Activated T-cell treated with anti-CD3 and anti-CD28 coated beads, Interleukin-2, amount 50 U/mL, for 4 hours (primary cell): ENCODE data around the gene ANKS1A. TPM values are rescaled to one million over a fixed set of nuclear protein-coding genes. Genes with fewer than 3 reads are reported as not detected.
"Not testable (repeated sequence)": the region's sequence is repeated elsewhere in the genome, so short reads cannot be mapped to it uniquely, and the experiment has no call there.

ENCODE experiments used
- ATAC-seq, 2 donors: fragments of 200-7000 bp; cut with Tn5 transposase; one replicate each; pipeline ENCODE4 v1.10.0; 2021
- DNase-seq: peaks from one replicate; pipeline ENCODE4 v3.0.0-alpha.2; 2020
- H3K27me3 Mint-ChIP-seq: one replicate; pipeline ENCODE4 v1.8.0; 2021; ENCODE audit warnings: low read depth, mixed read lengths
- H3K36me3 Mint-ChIP-seq: one replicate; pipeline ENCODE4 v1.8.0; 2022; ENCODE audit warnings: mixed read lengths; ENCODE audit not compliant: insufficient read depth
- H3K4me1 Mint-ChIP-seq: one replicate; pipeline ENCODE4 v1.8.0; 2021; ENCODE audit warnings: low read depth, mixed read lengths
- H3K4me3 Mint-ChIP-seq: one replicate; pipeline ENCODE4 v1.8.0; 2021; ENCODE audit warnings: mild to moderate bottlenecking, moderate library complexity, mixed read lengths
- H3K9me3 Mint-ChIP-seq: one replicate; pipeline ENCODE4 v1.8.0; 2021; ENCODE audit warnings: mixed read lengths
- total RNA-seq, 3 donors: library from RNA; stranded (reverse); gene quantifications; one replicate each; pipeline ENCODE4 v1.2.1, GENCODE V29; 2021

Gene ANKS1A
- total RNA-seq, 3 donors from 2014 or later, result 7.7 to 8.3 (median 8.2) TPM

DNA sequence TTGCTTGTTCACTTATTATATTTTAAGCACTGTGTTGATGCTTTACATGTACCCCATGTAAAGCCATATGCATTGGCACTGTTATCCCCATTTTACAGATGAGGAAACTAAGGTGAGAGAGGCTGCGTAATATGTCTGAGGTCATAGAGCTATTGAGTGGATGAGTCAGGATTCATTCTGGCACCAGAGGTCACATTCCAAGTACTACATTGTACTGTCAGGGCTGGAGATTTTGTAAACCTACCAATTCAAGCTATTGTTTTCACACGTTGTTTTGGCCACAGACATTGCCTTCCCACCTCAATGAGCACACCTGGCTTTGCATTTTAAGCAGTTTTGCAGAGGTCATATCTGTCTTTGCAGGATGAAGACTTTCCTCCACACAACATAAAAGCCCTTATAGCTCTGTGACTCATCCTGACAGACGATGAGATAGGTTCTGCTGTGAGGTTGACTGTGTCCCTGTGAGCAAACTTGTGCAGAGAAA is 33.2 kb downstream of the ANKS1A start:
- no peaks in the 10 kb centered on the region for H3K9me3 Mint-ChIP-seq
- H3K4me3 Mint-ChIP-seq, result no peak overlapping the region
- H3K4me1 Mint-ChIP-seq, result peaks cover 5% of the 10 kb centered on the region
- DNase-seq (no peak), ATAC-seq (peak; percentile 48 to 69)
- peaks cover 4% of the 10 kb centered on the region for H3K36me3 Mint-ChIP-seq
- no peaks in the 10 kb centered on the region for H3K27me3 Mint-ChIP-seq

DNA sequence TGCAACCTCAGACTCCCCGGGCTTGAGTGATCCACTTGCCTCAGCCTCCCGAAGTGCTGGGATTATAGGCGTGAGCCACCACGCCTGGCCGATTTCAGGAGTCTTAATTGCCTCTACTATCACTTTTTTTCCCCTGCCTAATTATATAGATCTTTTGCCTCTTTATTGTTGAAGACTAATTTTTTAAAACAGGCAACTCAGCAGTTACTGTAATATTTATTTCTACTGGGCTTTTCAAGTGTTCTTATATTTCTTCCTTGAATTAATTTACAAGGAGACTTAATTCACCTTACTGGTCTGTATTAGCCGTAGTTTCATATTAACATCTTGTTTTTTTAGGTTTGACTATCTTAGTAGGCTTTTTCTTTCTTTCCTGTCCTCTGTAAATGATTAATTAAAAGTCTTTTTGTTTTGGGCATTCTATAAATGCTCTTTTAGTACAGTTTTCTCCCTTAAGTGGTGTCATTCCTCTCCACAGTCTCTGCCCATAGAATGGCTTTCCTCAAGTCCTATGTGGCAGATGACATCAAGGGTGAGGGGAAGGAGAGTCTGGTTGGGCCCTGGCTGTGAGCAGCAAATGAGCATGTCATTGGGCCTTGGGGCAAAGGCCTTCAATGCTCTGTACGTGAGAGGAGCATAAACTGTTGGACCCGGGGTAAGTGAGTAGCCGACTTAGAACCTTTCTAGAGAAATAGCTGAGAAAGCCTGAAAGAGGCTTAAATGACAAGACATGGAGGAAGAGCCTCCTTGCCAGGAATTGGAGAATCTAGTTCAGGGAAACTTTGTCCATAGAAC is 36.0 kb downstream of the ANKS1A start:
- no peak overlapping the region for H3K4me3 Mint-ChIP-seq
- H3K36me3 Mint-ChIP-seq, result no peaks in the 10 kb centered on the region
- H3K9me3 Mint-ChIP-seq, result no peaks in the 10 kb centered on the region
- H3K4me1 Mint-ChIP-seq, result peaks cover 3% of the 10 kb centered on the region
- DNase-seq (no peak), ATAC-seq (no peak)
- no peaks in the 10 kb centered on the region for H3K27me3 Mint-ChIP-seq

DNA sequence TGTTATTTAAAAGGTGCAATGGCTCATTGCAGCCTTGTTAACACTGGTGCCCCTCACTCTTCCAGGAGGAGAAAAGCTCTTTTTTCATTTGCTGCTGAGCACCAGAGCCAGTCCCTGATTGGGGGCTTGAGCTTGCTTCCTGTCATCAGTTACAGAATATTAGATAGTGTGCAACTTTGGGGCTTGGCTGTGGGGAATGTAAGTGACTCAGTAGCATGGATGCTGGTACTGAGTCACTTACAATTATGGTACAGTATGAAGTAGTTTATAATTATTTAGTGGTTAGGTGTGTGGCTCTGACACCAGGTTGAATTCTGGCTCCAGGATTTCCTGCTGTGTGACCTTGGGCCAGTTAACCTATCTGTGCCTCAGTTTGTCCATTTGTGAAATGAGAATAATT is 37.6 kb downstream of the ANKS1A start:
- Mint-ChIP-seq H3K4me3 (no peak overlapping the region), H3K27me3 (no peaks in the 10 kb centered on the region), H3K4me1 (peaks cover 3% of the 10 kb centered on the region), H3K36me3 (peaks cover 2% of the 10 kb centered on the region), H3K9me3 (no peaks in the 10 kb centered on the region)
- peak in 1 of 2 donors; percentile 53 for ATAC-seq
- DNase-seq, result no peak

DNA sequence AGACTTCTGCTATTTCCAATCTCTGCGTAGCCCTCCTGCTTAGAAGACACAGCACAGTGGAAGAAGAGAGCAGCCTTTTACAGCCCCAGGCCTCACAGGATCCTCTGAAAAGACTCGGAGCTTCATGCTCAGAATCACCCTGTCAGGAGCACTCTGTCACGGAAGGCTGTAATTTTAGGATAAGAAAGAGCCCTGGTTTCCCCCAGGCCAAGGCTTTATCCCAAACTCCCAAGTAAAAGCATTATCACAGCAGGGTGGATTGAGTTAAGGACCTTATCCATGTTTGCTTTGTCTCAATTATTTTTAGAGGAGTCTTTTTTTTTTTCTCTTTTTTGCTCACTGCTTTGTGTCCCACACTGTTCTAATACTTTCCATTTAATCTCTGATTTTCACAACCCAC is 39.2 kb downstream of the ANKS1A start:
- Mint-ChIP-seq H3K27me3 (no peaks in the 10 kb centered on the region), H3K9me3 (no peaks in the 10 kb centered on the region)

DNA sequence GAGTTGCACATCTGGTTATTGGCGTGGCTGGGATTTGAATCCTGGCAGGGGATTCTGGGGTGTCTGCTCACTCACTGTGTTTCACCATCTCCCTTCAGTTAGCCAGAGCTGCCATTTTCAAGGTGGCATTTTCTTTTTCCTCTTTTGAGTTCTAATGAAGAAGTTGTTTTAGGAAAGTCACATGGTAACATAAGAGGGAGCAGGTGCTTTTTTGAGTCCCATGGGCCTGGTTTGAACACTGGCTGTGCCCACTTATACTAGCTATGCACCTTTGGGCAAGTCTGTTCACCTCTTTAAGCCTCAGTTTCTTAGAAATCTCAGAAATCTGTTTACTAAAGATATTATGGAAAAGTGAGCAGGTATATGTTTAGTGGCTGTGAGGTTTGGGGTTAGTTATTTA is 39.6 kb downstream of the ANKS1A start:
- DNase-seq (no peak), ATAC-seq (no peak)
- Mint-ChIP-seq H3K27me3 (no peaks in the 10 kb centered on the region), H3K4me3 (no peak overlapping the region), H3K36me3 (peaks cover 3% of the 10 kb centered on the region), H3K9me3 (no peaks in the 10 kb centered on the region), H3K4me1 (peaks cover 1% of the 10 kb centered on the region)

More for the DNA sequence above, 39.2 kb downstream of the ANKS1A start:
- DNase-seq (no peak), ATAC-seq (no peak)
- Mint-ChIP-seq H3K4me1 (peaks cover 1% of the 10 kb centered on the region), H3K4me3 (no peak overlapping the region), H3K36me3 (peaks cover 3% of the 10 kb centered on the region)

DNA sequence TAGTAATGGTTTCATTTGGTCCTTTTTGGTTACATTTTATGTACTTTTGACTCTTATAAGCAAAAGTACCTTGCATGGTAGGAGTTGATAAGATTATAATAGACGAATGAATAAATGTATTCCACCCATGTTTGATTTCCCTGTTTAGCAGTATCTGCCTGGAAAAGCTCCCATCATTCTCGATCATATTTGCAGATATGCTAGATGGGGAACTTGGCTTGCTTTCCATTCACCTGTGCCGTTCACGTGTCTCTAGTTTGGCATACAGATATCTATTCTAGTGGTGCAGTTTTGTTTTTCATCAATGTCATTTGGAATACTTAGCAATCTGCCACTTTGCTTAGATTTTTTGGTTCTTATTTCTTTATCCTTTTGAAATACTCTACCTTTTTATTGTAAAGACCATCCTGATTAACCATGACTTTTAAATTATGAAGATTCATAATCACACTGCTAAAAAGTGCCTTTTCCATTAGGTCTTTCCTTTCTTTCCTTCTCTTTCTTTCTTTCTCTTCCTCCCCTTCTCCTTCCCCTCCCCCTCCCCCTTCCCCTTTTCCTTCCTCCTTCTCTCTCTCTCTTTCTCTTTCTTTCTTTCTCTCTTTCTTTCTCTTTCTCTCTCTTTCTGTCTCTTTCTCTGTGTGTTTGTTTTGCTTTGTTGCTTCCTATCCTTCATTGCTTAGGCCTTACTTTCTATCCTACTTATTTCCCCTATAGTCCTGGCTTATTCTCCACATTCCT is 40.4 kb downstream of the ANKS1A start:
- no peak overlapping the region for H3K4me3 Mint-ChIP-seq
- DNase-seq (no peak), ATAC-seq (no peak)
- peaks cover 5% of the 10 kb centered on the region for H3K36me3 Mint-ChIP-seq
- H3K9me3 Mint-ChIP-seq, result no peaks in the 10 kb centered on the region
- no peaks in the 10 kb centered on the region for H3K27me3 Mint-ChIP-seq
- H3K4me1 Mint-ChIP-seq, result peaks cover 1% of the 10 kb centered on the region

DNA sequence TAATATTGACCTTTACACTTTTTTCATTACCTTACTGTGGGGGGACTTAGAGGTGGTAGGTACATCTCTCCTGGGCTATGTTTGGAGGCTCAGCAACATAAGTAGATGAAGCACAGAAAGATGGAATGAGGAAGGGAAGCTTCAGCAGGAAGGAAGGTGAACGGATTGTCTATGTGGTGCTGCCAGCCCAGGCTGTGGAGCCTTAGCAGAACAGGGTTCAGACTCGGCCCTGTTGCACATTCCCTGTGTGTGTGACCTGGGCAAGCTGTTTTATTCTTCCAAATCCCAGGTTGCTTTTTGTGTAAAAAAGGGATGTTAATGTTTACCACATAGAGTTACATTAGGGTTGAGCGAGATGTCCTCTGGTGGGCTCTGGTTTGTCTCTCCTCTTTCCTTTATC is 41.2 kb downstream of the ANKS1A start:
- no peak for DNase-seq
- peaks cover 1% of the 10 kb centered on the region for H3K4me1 Mint-ChIP-seq
- no peaks in the 10 kb centered on the region for H3K27me3 Mint-ChIP-seq
- no peaks in the 10 kb centered on the region for H3K9me3 Mint-ChIP-seq
- no peak overlapping the region for H3K4me3 Mint-ChIP-seq
- ATAC-seq, result no peak
- peaks cover 8% of the 10 kb centered on the region for H3K36me3 Mint-ChIP-seq

DNA sequence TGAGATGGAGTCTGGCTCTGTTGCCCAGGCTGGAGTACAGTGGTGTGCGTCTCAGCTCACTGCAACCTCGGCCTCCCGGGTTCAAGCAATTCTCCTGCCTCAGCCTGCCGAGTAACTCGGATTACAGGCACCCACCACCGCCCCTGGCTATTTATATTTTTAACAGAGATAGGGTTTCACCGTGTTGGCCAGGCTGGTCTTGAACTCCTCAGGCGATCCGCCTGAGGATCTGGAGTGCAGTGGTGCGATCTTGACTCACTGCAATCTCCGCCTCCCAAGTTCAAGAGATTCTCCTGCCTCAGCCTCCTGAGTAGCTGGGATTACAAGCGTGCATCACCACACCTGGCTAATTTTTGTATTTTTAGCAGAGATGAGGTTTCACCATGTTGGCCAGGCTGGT is 43.1 kb downstream of the ANKS1A start:
- H3K36me3 Mint-ChIP-seq, H3K27me3 Mint-ChIP-seq, ATAC-seq, H3K9me3 Mint-ChIP-seq, DNase-seq, H3K4me1 Mint-ChIP-seq, H3K4me3 Mint-ChIP-seq: not testable (repeated sequence)

DNA sequence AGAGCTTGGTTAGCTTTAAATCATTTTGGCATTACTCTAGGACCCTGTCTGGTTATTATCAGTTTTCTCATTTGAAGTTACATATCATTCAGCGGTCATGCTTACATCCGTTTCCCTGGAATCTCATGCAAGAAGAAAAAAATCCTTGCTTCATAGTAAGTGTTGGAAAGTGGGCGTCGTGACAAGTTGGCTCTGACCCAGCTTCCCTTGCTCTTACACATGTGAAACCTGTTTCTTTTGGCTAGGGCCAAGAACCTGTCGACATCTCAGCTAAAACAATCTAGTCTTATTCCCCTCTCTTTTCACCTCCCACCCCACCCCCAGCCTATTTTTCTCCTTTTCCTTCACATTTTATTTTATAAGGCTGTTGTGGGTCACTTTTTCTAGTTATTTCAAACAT is 45.5 kb downstream of the ANKS1A start:
- Mint-ChIP-seq H3K4me1 (no peaks in the 10 kb centered on the region), H3K9me3 (no peaks in the 10 kb centered on the region), H3K27me3 (no peaks in the 10 kb centered on the region), H3K4me3 (no peak overlapping the region), H3K36me3 (peaks cover 8% of the 10 kb centered on the region)
- ATAC-seq (no peak), DNase-seq (no peak)

DNA sequence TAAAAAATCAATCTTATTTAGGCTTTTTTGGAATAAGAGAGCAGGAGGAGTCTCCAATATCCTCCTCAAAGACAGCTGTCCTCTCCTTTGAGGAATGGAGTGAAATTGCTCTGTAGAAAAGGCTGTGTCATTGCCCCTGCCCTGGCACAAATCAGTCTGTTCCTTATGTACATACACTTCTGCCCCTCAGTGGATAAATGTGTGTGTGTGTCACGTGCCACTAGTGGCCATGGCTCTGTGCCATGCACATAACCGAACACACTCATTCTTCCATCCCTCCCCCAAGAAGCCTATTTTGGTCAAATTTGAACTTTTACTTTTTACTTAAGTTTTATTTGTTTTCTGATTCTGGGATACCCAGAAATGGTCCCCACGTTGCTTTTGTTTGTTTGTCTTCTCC is 49.2 kb downstream of the ANKS1A start:
- Mint-ChIP-seq H3K4me1 (no peaks in the 10 kb centered on the region), H3K4me3 (no peak overlapping the region), H3K9me3 (no peaks in the 10 kb centered on the region), H3K36me3 (peaks cover 9% of the 10 kb centered on the region), H3K27me3 (no peaks in the 10 kb centered on the region)
- DNase-seq (no peak), ATAC-seq (no peak)

DNA sequence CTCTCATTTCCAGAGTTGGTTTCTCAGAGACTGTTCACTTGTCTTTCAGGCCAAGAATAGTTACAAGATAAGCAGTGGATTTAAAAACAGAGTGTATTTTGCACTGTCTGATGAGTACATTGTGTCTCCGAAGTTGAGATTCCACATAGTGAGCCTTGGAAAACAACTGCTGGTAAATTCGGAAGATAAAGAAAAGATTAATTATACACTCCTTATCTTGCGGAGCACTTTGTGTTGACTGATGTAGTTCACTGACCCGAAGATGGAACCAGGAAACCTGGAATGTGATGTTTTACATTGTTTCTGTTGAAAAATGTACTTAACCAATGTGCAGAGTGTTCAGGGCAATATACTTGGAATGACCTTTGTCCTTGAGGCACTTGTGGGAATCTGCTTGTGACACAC is 51.0 kb downstream of the ANKS1A start:
- no peak for ATAC-seq
- no peaks in the 10 kb centered on the region for H3K27me3 Mint-ChIP-seq
- H3K36me3 Mint-ChIP-seq, result peaks cover 4% of the 10 kb centered on the region

DNA sequence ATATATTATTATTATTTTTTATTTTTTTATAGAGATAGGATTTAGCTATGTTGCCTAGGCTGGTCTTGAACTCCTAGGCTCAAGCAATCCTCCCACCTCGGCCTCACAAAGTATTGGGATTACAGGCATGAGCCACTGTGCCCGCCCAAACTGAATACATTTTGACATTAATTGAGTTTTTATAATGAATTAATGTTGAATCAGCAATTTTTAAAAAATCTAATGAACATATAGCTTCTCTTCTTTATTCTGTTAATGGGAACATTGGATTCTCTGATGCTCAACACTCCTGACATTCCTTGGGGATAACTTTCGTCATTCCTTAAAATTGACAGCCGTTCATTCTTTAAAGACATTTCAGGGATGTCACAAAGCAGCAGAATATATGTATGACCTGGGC is 52.4 kb downstream of the ANKS1A start:
- H3K4me3 Mint-ChIP-seq, result no peak overlapping the region
- no peaks in the 10 kb centered on the region for H3K27me3 Mint-ChIP-seq
- no peak for ATAC-seq
- peaks cover 4% of the 10 kb centered on the region for H3K36me3 Mint-ChIP-seq
- no peaks in the 10 kb centered on the region for H3K9me3 Mint-ChIP-seq
- DNase-seq, result no peak
- H3K4me1 Mint-ChIP-seq, result no peaks in the 10 kb centered on the region

More for the DNA sequence above, 51.0 kb downstream of the ANKS1A start:
- Mint-ChIP-seq H3K4me1 (no peaks in the 10 kb centered on the region), H3K9me3 (no peaks in the 10 kb centered on the region), H3K4me3 (no peak overlapping the region)
- no peak for DNase-seq

DNA sequence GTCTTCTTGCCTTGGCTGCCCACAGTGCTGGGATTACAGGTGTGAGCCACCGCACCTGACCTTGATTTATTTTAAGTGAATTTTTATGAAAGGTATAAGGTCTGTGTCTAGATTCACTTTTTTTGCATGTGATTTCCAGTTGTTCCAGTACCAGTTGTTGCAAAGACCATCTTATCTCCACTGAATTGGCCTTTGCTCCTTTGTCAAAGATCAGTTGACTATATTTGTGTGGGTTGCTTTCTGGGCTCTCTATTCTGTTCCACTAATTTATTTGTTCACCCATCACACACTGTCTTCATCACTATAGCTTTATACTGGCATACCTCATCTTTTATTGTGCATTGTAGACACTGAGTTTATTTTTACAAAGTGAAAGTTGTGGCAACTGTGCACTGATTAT is 56.3 kb downstream of the ANKS1A start:
- Mint-ChIP-seq H3K4me3 (no peak overlapping the region), H3K36me3 (peaks cover 2% of the 10 kb centered on the region), H3K27me3 (no peaks in the 10 kb centered on the region), H3K9me3 (no peaks in the 10 kb centered on the region), H3K4me1 (no peaks in the 10 kb centered on the region)
- no peak for DNase-seq
- no peak for ATAC-seq

DNA sequence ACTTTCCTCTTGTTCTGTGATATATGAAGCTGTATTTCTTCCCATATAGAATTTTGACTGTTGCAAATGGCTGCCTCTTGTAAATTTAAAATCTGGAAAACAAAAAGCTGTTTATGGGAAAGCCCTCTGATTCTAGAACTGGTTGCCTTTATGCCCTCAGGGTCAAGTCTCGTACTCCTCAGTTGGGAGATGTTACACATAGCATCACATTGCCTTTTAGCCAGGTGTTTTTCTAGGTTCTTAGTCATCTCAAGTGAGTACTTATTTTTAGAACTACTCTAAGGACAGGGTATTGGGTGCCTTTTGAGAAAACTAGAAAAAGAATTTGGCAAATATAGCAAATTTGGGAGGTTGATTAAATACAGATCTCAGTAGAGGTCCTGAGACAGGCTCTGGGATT is 58.5 kb downstream of the ANKS1A start:
- Mint-ChIP-seq H3K4me1 (no peaks in the 10 kb centered on the region), H3K36me3 (peaks cover 4% of the 10 kb centered on the region), H3K27me3 (no peaks in the 10 kb centered on the region), H3K4me3 (no peak overlapping the region), H3K9me3 (no peaks in the 10 kb centered on the region)
- DNase-seq (no peak), ATAC-seq (no peak)

DNA sequence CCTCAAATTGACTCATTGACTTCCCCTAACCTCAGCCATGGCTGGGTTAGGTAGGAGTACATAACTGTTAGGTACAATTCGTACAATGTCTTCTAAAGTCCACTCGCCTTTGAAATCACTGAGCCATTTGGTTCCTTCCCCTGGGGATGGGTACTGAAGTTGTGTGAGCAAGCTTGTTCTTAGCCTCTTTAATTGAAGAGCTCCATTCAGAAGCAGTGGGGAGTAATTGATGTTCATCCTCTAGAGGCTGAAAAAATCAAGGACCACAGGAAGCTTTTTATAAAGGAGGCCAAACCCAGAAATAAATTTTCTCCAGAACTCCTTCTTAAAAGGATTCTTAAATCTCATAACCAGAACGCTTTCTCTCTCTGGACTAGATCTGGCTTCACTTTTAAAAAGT is 60.6 kb downstream of the ANKS1A start:
- Mint-ChIP-seq H3K4me3 (no peak overlapping the region), H3K27me3 (no peaks in the 10 kb centered on the region), H3K9me3 (no peaks in the 10 kb centered on the region), H3K4me1 (no peaks in the 10 kb centered on the region), H3K36me3 (peaks cover 6% of the 10 kb centered on the region)
- no peak for DNase-seq
- no peak for ATAC-seq
